Upper lobe of left lung (tissue), 4 donors: Measurements from ENCODE around the gene UBL7.

ENCODE experiments used
- CTCF ChIP-seq, 6 experiments: fragments of 450-650 bp in 4 of 6; fragments of 200-600 bp in 2 of 6; sonication (generic) in 2 of 6; IDR thresholded peaks; one replicate each; pipeline ENCODE4 v1.5.1; 2016 to 2019; ENCODE audit warnings: antibody characterized with exemption in 6 of 6
- EP300 ChIP-seq, 4 donors: sonication (generic); formaldehyde crosslinking; IDR thresholded peaks; one replicate each; pipeline ENCODE4 v1.5.1; 2017; ENCODE audit warnings: antibody characterized with exemption in 4 of 4, control low read depth in 2 of 4
- POLR2A ChIP-seq, 4 donors: fragments of 450-650 bp; IDR thresholded peaks; one replicate each; pipeline ENCODE4 v1.5.1; 2016 to 2017; ENCODE audit warnings: antibody characterized with exemption in 4 of 4, mild to moderate bottlenecking in 2 of 4

GRCh38 chr15:74423431-74424257 lies 37.3 kb downstream of the UBL7 start:
- TF ChIP-seq CTCF (IDR thresholded peaks at IDR 0.05) (no peak), POLR2A (IDR thresholded peaks at IDR 0.05) (no peak), EP300 (IDR thresholded peaks at IDR 0.05) (no peak)
